Measurements from ENCODE around the gene PLPP1.

DNA sequence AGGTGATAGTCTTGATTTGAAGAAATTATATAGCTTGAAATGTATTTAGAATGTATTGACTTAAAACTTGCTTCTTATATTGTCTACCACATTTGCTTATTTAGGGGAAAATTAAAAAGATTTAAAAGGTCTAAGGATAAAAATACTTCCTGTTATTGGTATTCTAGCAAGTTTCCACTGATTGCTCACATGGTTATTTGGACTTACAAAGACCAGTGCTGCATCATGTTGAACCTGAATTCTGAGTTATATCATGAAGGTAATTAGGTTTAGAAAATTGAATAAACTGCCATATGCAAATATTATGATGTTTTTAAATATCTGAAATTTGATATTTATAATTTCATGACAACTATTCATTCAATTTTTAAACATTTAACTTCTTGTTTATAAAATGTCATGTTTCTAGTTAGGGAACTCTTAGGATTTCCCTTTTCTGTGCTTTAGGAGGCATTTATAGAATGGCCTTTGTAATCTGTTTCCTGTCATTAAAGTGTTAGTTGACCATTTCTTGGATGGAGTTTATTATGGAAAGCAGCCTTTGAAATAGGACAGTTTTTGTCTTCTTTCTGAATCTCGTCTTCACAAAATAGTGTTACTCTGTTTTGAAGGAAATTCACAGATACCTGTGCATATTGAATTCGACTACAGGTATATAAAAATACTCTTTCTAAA, 141.1 kb downstream of the PLPP1 start:
- TF ChIP-seq, protein P1, sequence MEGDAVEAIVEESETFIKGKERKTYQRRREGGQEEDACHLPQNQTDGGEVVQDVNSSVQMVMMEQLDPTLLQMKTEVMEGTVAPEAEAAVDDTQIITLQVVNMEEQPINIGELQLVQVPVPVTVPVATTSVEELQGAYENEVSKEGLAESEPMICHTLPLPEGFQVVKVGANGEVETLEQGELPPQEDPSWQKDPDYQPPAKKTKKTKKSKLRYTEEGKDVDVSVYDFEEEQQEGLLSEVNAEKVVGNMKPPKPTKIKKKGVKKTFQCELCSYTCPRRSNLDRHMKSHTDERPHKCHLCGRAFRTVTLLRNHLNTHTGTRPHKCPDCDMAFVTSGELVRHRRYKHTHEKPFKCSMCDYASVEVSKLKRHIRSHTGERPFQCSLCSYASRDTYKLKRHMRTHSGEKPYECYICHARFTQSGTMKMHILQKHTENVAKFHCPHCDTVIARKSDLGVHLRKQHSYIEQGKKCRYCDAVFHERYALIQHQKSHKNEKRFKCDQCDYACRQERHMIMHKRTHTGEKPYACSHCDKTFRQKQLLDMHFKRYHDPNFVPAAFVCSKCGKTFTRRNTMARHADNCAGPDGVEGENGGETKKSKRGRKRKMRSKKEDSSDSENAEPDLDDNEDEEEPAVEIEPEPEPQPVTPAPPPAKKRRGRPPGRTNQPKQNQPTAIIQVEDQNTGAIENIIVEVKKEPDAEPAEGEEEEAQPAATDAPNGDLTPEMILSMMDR (IDR thresholded peaks at IDR 0.05; ENCODE audit: low read length), result no peak
- TF ChIP-seq EZH2 (optimal IDR thresholded peaks at IDR 0.05; ENCODE audit: low read depth, low read length) (no peak), EZH2phosphoT487 (IDR thresholded peaks at IDR 0.05; ENCODE audit: low read length) (no peak)
